HCT116 (cell line): ENCODE data around the gene SLC44A2. TPM values are rescaled to one million over a fixed set of nuclear protein-coding genes. Genes with fewer than 3 reads are reported as not detected.

ENCODE experiments used
- ATAC-seq: fragments of 200-7000 bp; cut with Tn5 transposase; 2 replicates; pipeline ENCODE4 v1.9.1; 2020; ENCODE audit warnings: mild to moderate bottlenecking, moderate library complexity
- BruUV-seq: library from RNA; stranded (reverse); fragments of 400-500 nt; replicated peaks from 2 replicates; lab custom pipeline; 2021; lab: Mats Ljungman, UMichigan
- CTCF ChIA-PET: fragments of 300-600 bp; sonication (Branson Sonifier 250); formaldehyde crosslinking; loops from one replicate; lab custom pipeline; 2021; ENCODE audit warnings: antibody characterized with exemption; lab: Charles Lee
- POLR2A ChIA-PET: fragments of 300-600, 350-600 bp; sonication (Branson Sonifier 250); formaldehyde crosslinking; loops from one replicate; lab custom pipeline; 2021; ENCODE audit warnings: antibody characterized with exemption; lab: Charles Lee
- RAD21 ChIA-PET, 2 experiments: fragments of 300-600 bp; sonication (Branson Sonifier 250); formaldehyde crosslinking; loops; one replicate each; lab custom pipeline; 2023; ENCODE audit warnings: low total read pairs in 2 of 2; ENCODE audit not compliant: uncharacterized antibody in 2 of 2, unreplicated experiment in 2 of 2, low non-redundant PET in 1 of 2; lab: Charles Lee
- DNase-seq: peaks from one replicate; pipeline ENCODE4 v3.0.0-alpha.2; 2010; ENCODE audit warnings: low read depth, low spot score
- H2AFZ ChIP-seq: fragments of 200-600 bp; shearing (Covaris generic), sonication (generic); 2 replicates; pipeline ENCODE4 v1.6.1; 2017; ENCODE audit warnings: low read depth, mixed run types, mixed read lengths, antibody characterized with exemption, low read length; ENCODE audit not compliant: poor library complexity, severe bottlenecking
- H3K27ac ChIP-seq: 2 replicates; pipeline ENCODE4 v1.5.1; 2012; ENCODE audit warnings: low read depth, low read length
- H3K27me3 ChIP-seq: fragments of 200-600 bp; sonication (generic); 2 replicates; pipeline ENCODE4 v1.6.1; 2016; ENCODE audit warnings: mixed run types, low read length, mixed read lengths; ENCODE audit not compliant: insufficient read depth
- H3K36me3 ChIP-seq, 2 experiments: fragments of 200-500 bp in 1 of 2; fragments of 200-600 bp in 1 of 2; sonication (Bioruptor generic) in 1 of 2; sonication (generic) in 1 of 2; 2 replicates each; pipeline versions ENCODE4 v1.5.1 to v1.6.1; 2014 to 2016; ENCODE audit warnings: low read length in 2 of 2, inconsistent platforms in 1 of 2, mixed read lengths in 1 of 2, mixed run types in 1 of 2; ENCODE audit not compliant: insufficient read depth in 2 of 2, control insufficient read depth in 1 of 2
- H3K4me1 ChIP-seq, 2 experiments: fragments of 200-600 bp in 1 of 2; sonication (generic) in 1 of 2; 2 replicates each; pipeline versions ENCODE4 v1.5.1 to v1.6.1; 2012 to 2017; ENCODE audit warnings: low read length in 2 of 2, inconsistent platforms in 1 of 2, mild to moderate bottlenecking in 1 of 2, mixed read lengths in 1 of 2, mixed run types in 1 of 2, moderate library complexity in 1 of 2; ENCODE audit not compliant: insufficient read depth in 2 of 2, control insufficient read depth in 1 of 2
- H3K4me2 ChIP-seq: fragments of 200-600 bp; sonication (generic); 2 replicates; pipeline ENCODE4 v1.6.1; 2017; ENCODE audit warnings: mixed run types, low read length, mixed read lengths
- H3K4me3 ChIP-seq, 2 experiments: fragments of 200-600 bp in 1 of 2; sonication (generic) in 1 of 2; replicated peaks in 1 of 2; 2 replicates each; pipeline ENCODE4 v1.5.1; 2011 to 2016; ENCODE audit warnings: low read length in 2 of 2, control low read depth in 1 of 2, low read depth in 1 of 2, mild to moderate bottlenecking in 1 of 2, mixed read lengths in 1 of 2, mixed run types in 1 of 2
- H3K79me2 ChIP-seq: fragments of 200-600 bp; sonication (generic); 2 replicates; pipeline ENCODE4 v1.6.1; 2017; ENCODE audit warnings: mild to moderate bottlenecking, mixed run types, low read length, moderate library complexity, mixed read lengths; ENCODE audit not compliant: insufficient read depth
- H3K9ac ChIP-seq: fragments of 200-600 bp; sonication (generic); 2 replicates; pipeline ENCODE4 v1.6.1; 2016; ENCODE audit warnings: low read length, mixed read lengths
- H3K9me2 ChIP-seq: fragments of 200-600 bp; sonication (generic), shearing (Covaris generic); 2 replicates; pipeline ENCODE4 v1.6.1; 2017; ENCODE audit warnings: mixed run types, mild to moderate bottlenecking, moderate library complexity; ENCODE audit not compliant: insufficient read depth
- H3K9me3 ChIP-seq, 2 experiments: fragments of 200-500 bp in 1 of 2; fragments of 200-600 bp in 1 of 2; sonication (Bioruptor generic) in 1 of 2; sonication (generic) in 1 of 2; 2 replicates each; pipeline ENCODE4 v1.6.1; 2014 to 2017; ENCODE audit warnings: low read length in 2 of 2, mixed read lengths in 2 of 2, inconsistent platforms in 1 of 2, low read depth in 1 of 2, mild to moderate bottlenecking in 1 of 2, mixed run types in 1 of 2, moderate library complexity in 1 of 2; ENCODE audit not compliant: control insufficient read depth in 1 of 2, insufficient read depth in 1 of 2
- H4K20me1 ChIP-seq: fragments of 200-600 bp; sonication (generic), shearing (Covaris generic); 2 replicates; pipeline ENCODE4 v1.6.1; 2017; ENCODE audit warnings: mixed run types, mild to moderate bottlenecking, moderate library complexity; ENCODE audit not compliant: insufficient read depth
- EZH2 ChIP-seq: fragments of 200-600 bp; sonication (generic); IDR thresholded peaks from 2 replicates; pipeline ENCODE4 v1.6.1; 2017; ENCODE audit warnings: antibody characterized with exemption, mixed run types
- EZH2phosphoT487 ChIP-seq: fragments of 200-600 bp; IDR thresholded peaks from 2 replicates; pipeline ENCODE4 v1.6.1; 2018; ENCODE audit warnings: antibody characterized with exemption, borderline replicate concordance
- RAD21 ChIP-seq: IDR thresholded peaks from 2 replicates; pipeline ENCODE4 v1.6.1; 2012; ENCODE audit warnings: low read depth, mild to moderate bottlenecking
- TCF7L2 ChIP-seq: IDR thresholded peaks from 2 replicates; pipeline ENCODE4 v1.7.0; 2011; ENCODE audit warnings: borderline replicate concordance, inconsistent platforms; ENCODE audit not compliant: insufficient read depth, insufficient read length; ENCODE audit errors: extremely low read depth
- intact Hi-C: fragments of 100-400 bp; cut with micrococcal nuclease; formaldehyde crosslinking; loops from 2 replicates; pipeline ENCODE4 v1.10.0; 2022
- total RNA-seq: library from RNA; stranded (reverse); gene quantifications from one replicate; pipeline ENCODE4 v1.2.1, GENCODE V29; 2021; ENCODE audit not compliant: unreplicated experiment
- TF ChIP-seq, protein P1 (sequence below), 3 experiments: fragments of 200-600 bp in 1 of 3; sonication (generic) in 1 of 3; IDR thresholded peaks in 2 of 3; conservative IDR thresholded peaks in 1 of 3; 2 replicates each; pipeline ENCODE4 v1.5.1; 2012 to 2017; ENCODE audit warnings: low read depth in 2 of 3, low read length in 2 of 3, antibody characterized with exemption in 1 of 3, borderline replicate concordance in 1 of 3, control low read depth in 1 of 3, mild to moderate bottlenecking in 1 of 3, mixed read lengths in 1 of 3, mixed run types in 1 of 3, moderate library complexity in 1 of 3; ENCODE audit not compliant: insufficient read depth in 1 of 3
- TF ChIP-seq, protein P2 (sequence below): IDR thresholded peaks from 2 replicates; pipeline ENCODE4 v1.6.1; 2012; ENCODE audit warnings: low read depth

SLC44A2 gene
- total RNA-seq, 1 experiment from 2014 or later = 90.9 TPM

DNA sequence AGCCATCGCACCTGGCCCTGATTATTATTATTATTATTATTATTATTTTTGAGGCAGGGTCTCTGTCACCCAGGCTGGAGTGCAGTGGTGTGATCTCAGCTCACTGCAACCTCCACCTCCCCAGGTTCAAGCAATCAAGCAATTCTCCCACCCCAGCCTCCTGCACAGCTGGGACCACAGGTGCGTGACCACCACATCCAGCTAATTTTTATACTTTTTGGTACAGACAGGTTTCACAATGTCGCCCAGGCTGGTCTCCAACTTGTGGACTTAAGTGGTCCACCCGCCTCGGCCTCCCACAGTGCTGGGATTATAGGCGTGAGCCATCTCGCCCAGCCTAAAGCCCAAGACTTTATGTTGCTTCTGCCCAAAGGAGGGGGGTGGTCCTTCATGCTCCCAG, 32.2 kb upstream of the SLC44A2 start:
- H3K79me2 ChIP-seq = no peaks in the 10 kb centered on the region
- intact Hi-C loops = no loop called here
- H3K9me3 ChIP-seq = no peaks in the 10 kb centered on the region
- no peaks in the 10 kb centered on the region for H3K36me3 ChIP-seq
- ChIA-PET CTCF (no interaction called here), RAD21 (no interaction called here), POLR2A (no interaction called here)
- ATAC-seq = no peak
- no peak overlapping the region for H3K4me3 ChIP-seq
- no peak overlapping the region for H3K27ac ChIP-seq
- H2AFZ ChIP-seq = no peak overlapping the region
- no peak overlapping the region for H3K4me2 ChIP-seq
- TF ChIP-seq TCF7L2 = no peak
- TF ChIP-seq, protein P1, sequence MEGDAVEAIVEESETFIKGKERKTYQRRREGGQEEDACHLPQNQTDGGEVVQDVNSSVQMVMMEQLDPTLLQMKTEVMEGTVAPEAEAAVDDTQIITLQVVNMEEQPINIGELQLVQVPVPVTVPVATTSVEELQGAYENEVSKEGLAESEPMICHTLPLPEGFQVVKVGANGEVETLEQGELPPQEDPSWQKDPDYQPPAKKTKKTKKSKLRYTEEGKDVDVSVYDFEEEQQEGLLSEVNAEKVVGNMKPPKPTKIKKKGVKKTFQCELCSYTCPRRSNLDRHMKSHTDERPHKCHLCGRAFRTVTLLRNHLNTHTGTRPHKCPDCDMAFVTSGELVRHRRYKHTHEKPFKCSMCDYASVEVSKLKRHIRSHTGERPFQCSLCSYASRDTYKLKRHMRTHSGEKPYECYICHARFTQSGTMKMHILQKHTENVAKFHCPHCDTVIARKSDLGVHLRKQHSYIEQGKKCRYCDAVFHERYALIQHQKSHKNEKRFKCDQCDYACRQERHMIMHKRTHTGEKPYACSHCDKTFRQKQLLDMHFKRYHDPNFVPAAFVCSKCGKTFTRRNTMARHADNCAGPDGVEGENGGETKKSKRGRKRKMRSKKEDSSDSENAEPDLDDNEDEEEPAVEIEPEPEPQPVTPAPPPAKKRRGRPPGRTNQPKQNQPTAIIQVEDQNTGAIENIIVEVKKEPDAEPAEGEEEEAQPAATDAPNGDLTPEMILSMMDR (IDR thresholded peaks at IDR 0.05 in 2 of 3, conservative IDR thresholded peaks at IDR 0.05 in 1 of 3; ENCODE audit: borderline replicate concordance in 1 of 3, insufficient read depth in 1 of 3, low read depth in 2 of 3, low read length in 2 of 3) = no peak
- no peak for TF ChIP-seq RAD21
- TF ChIP-seq, protein P2, sequence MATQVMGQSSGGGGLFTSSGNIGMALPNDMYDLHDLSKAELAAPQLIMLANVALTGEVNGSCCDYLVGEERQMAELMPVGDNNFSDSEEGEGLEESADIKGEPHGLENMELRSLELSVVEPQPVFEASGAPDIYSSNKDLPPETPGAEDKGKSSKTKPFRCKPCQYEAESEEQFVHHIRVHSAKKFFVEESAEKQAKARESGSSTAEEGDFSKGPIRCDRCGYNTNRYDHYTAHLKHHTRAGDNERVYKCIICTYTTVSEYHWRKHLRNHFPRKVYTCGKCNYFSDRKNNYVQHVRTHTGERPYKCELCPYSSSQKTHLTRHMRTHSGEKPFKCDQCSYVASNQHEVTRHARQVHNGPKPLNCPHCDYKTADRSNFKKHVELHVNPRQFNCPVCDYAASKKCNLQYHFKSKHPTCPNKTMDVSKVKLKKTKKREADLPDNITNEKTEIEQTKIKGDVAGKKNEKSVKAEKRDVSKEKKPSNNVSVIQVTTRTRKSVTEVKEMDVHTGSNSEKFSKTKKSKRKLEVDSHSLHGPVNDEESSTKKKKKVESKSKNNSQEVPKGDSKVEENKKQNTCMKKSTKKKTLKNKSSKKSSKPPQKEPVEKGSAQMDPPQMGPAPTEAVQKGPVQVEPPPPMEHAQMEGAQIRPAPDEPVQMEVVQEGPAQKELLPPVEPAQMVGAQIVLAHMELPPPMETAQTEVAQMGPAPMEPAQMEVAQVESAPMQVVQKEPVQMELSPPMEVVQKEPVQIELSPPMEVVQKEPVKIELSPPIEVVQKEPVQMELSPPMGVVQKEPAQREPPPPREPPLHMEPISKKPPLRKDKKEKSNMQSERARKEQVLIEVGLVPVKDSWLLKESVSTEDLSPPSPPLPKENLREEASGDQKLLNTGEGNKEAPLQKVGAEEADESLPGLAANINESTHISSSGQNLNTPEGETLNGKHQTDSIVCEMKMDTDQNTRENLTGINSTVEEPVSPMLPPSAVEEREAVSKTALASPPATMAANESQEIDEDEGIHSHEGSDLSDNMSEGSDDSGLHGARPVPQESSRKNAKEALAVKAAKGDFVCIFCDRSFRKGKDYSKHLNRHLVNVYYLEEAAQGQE = no peak
- no peak for TF ChIP-seq EZH2phosphoT487
- TF ChIP-seq EZH2 = no peak
- TF ChIP-seq, all 23 proteins: peak for 0
- Histone ChIP-seq H3K4me1 (peaks cover 0 to 11% of the 10 kb centered on the region in 2 experiments; a peak in 1 of 4 replicates), H3K9me2 (no peaks in the 10 kb centered on the region), H4K20me1 (no peaks in the 10 kb centered on the region), H3K9ac (no peak overlapping the region), H3K27me3 (no peaks in the 10 kb centered on the region)
- no TSS peak for BruUV-seq
- no peak for DNase-seq
